Fibroblast of skin of scalp (primary cell): ENCODE data around the gene CDK6.

ENCODE experiments used
- DNase-seq: peaks from one replicate; pipeline ENCODE4 v3.0.0-alpha.2; 2013

Gene CDK6

GRCh38 chr7:92790992-92791391, 45.4 kb downstream of the CDK6 start:
- peak; percentile 89 for DNase-seq

DNA sequence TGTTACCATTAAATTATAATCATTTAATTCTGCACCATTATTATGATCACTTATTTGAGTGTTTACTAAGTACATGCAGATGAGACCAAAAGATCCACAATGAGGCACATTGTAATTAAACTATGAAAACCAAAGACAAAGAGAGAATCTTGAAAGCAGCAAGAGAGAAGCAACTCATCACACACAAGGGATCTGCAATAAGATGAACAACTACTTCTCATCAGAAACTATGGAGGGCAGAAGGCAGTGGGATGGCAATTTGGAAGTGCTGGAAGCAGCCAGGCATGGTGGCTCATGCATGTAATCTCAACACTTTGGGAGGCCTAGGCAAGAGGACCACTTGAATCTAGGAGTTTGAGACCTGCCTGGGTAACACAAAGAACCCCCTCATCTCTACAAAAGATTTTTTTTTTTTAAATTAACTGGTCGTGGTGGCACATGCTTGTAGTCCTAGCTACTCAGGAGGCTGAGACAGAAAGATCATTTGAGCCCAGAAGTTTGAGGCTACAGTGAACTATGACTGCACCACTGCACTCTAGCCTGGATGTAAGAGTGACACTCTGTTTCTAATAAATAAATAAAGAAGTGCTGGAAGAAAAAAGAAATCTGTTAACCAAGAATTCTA, 47.7 kb downstream of the CDK6 start:
- DNase-seq: no peak

DNA sequence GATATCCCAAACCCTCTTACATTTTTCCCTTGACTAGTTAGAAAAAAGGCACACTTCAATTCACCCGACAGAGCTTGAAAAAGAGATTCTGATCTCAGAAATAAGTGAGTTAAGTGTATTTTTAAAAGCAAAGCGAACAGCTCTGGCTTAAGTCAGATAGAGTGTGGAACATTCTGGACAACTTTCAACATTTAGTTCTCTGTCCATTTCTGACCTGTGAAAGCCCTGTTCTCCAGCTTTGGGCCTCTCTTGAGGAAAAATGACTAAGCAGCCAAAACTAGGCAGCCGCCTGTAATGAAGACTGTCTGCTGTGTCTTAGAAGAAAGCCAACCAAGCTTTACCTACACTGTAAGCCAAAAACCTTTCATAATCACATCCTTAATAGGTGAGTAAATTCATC, 50.5 kb downstream of the CDK6 start:
- no peak for DNase-seq

GRCh38 chr7:92784935-92785334, 51.4 kb downstream of the CDK6 start:
- no peak for DNase-seq

GRCh38 chr7:92783260-92784201, 52.8 kb downstream of the CDK6 start:
- DNase-seq: peak; percentile 63

- DNase-seq: no peak
Observed at GRCh38 chr7:92782855-92783254, 53.5 kb downstream of the CDK6 start.

DNA sequence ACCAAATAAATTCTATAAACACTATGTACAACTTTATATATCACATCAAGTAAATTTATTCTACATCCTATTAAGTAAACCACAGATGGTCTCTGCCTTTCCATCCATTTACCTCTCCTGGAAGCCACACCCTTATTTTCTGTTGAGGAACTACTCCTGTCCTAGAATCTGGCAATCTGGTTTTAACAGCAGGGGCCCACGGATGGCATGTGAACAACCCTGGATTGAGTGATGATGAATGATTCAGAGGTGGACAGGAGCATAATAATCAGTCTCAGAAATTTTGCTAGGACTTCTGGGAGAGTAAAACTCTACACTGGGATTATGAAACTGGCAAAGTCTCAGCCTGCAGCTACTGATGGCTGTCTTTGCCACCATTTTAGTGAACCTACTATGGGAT, 54.1 kb downstream of the CDK6 start:
- DNase-seq: no peak

DNA sequence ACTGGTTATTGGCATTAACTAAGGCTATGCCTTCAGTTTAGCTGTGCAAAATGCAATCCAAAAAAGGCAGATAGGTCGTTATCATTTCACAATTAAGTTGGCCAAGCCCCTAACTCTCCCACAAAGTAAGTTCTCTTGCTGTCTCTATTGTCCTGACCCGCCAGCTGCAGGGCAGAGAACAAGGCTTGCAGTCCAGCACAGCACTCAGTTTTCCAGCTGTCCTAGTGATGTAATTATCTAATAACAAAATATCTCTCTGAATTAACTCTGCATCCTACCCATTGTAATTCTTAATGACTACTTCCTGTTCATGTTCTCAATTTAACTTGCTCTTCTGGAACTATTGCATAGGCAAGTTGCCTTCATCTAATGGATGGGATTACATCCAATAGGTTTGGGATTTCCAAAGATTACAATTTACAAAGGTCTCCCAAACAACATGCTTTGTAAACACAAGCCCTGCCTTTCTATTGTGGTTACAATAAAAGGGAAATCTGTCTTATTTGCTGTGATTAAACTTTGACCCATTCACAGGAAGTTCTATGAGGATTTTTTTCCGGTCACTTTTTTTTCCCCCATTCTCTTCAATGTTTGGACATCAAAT, 55.2 kb downstream of the CDK6 start:
- no peak for DNase-seq

- DNase-seq: peak; percentile 48
Observed at GRCh38 chr7:92778972-92779371, 57.4 kb downstream of the CDK6 start.

DNA sequence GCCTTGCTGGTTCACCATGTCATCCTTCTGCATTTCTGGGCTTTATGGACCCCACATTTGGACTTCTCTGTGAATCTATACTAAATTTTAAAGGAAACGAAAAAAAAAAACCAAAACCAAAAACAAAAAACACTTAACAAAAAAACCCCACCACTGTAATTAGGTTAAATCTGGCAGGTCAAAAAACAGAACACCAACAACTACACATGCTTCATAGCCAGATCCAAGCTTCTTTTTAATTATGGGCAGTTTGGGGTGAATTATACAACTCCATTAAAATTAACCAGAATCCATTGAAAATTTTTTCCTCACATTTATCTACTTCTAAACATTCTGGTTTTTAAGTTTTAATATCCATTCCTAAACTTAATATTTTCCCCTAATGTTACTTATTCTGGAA, 58.4 kb downstream of the CDK6 start:
- no peak for DNase-seq

GRCh38 chr7:92773808-92774207, 62.6 kb downstream of the CDK6 start:
- DNase-seq: no peak

DNA sequence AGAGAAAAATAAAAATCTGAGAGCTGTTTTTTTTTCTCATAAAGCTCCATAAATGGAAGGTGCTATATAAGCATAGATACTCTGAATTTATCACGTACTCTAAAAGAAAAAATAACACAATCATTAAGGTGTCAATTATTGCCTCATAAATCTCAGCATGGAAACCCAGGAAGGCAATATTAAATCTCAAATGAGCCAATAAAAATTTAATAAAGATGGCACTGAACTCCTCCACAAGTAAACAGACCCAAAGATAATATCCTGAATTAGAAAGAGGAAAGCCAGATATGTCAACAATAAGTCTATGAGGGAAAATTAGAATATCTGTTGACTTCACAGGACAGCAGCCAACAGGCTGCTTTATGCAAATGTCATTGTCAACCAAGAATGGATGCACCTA, 66.5 kb downstream of the CDK6 start:
- DNase-seq: no peak

DNA sequence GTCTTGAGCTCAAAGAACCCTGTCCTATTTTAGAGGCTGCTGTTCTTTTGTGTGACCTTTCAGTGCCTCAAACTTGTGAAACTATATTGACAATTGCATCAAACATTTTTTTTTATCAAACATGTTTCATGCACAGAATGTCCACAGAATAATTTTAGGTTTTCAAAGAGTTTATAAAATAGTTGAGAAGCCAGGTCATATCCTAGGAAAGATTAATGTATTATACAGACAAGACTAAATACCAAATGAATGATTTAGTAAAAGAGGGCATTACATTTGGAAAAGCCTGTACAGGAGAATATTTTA, 67.0 kb downstream of the CDK6 start:
- DNase-seq: peak; percentile 36

GRCh38 chr7:92768501-92769393, 67.6 kb downstream of the CDK6 start:
- no peak for DNase-seq

- peak; percentile 64 for DNase-seq
Observed at GRCh38 chr7:92767437-92767836, 68.9 kb downstream of the CDK6 start.

DNA sequence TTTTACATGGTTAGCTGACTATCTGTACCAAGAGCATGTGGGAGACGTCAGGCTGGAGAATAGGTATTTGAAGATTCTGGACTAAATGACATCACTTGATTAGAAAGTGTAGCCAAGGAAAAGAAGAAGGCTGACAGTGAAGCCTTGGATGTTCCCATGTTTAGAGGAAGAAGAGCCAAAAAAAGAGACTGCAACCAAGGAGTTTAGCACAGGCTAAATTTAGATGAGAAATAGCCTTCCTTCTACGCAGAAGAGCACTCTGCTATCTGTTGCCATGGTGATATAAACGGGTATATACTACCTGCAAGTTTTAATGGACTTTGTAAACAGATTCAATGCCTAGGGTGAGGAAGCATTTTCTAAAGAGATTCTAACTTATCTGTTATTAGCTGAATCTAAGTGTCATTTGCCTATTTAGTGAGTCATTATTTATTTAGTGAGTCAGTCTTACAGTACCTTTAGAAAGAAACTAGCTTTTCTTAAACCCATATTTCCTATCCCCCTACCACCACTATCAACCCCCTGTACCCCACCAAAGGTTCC, 69.8 kb downstream of the CDK6 start:
- no peak for DNase-seq

GRCh38 chr7:92765725-92766124, 70.6 kb downstream of the CDK6 start:
- peak; percentile 88 for DNase-seq

DNA sequence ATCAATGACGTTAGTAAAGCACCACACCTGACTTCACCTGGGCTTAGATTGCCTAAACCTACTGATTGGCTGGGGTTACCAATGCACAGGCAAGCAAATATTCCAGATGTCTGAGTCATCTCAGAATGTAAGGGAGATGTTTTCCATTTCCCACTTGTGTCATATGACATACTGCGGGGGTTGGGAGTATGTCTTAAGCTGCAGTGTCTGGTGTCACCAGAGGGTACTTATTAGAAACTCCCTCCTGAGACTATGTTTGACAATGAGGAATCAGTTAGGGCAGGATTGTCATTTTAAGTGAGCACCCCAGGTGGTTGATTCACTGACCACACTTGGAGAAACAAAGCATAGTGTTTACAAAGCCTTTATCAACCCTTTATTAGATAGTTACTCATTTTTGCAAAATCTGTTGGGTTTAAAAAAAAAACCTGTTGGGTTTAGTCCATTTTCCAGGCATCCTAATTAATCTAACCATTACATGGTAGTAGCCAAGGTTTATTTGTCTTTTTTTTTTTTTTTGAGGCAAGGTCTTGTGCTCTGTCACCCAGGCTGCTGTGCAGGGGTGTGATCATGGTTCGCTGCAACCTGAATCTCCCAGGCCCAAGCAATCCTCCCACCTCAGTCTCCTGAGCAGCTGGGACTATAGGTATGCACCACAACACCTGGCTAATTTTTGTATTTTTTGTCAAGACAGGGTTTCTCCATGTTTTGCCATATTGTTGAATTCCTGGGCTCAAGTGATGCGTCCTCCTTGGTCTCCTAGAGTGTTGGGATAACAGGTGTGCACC, 72.5 kb downstream of the CDK6 start:
- peak; percentile 83 for DNase-seq

DNA sequence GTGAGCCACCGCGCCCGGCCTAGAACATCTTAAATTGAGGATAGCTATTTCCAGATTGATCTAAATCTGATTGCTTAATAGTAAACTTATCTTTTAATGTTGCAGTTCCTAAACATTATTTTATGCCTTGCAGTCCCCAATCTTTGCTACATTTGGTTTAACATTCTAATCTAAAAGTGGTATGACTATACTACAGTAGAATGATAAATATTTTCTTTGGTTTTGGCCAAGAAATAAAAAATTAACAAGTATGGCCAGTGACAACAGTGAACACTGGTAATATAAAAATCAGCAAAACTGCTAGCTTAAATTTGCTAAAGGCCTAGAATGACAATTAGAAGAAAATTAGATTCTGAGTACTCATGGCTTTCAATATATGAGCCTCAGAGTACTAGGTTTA, 73.5 kb downstream of the CDK6 start:
- DNase-seq: peak; percentile 40

DNA sequence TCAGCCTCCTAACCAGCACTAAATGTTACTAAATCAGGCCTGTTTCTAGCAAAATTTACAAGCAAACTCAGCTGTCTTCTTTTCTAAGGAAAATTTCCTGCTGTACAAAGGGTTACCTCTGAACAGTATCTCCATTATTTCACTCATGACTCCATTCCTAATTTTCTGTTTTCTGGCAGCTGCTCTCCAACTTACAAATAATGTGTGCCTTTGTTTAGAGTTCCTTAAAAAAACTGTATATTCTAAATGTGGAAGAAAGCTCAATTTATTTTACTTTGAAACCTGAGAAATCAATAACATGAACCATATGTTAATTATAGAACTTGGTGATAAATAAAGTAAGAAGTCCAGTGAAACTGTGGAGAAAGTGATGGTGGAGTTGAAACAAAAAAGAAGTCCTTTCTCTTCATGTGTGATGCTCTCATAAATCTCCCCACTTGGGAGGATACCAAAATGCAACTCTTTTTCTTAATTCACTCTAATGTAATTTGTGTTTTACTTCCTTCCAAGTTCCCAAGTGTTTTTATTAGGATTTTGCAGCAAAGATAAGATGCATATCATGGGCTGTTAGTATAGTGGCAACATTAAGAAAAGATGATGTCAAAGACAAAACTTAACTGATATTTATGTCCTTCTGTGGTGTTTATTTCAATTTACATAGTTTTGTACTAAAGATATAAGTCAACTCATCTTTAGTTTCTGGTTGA, 74.8 kb downstream of the CDK6 start:
- no peak for DNase-seq
